HuH-7 (cell line): ENCODE measurements around the gene RAPH1.

Experiments
- DNase-seq: peaks from one replicate; pipeline ENCODE4 v3.0.0; 2011; ENCODE audit warnings: low spot score

The RAPH1 gene

DNA sequence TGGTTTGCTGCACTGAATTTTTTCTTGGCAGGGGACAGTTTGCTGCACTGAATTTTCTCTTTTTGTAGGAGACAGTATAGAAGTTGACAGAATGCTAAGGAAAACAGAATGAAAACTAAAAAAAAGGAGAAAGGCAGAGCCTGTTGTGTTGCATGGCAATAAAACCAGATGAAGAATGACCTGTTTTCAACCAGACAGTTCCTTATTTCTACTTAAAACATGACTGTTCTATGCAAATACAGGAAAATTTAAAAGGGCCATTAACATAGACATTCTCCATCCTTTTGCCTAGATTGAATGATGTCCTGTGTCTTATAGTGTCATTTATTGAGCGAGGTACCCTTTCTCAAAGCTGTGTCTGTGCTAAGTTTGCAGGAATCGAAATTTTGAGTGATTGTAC, 173.6 kb downstream of the RAPH1 start:
- DNase-seq = no peak

DNA sequence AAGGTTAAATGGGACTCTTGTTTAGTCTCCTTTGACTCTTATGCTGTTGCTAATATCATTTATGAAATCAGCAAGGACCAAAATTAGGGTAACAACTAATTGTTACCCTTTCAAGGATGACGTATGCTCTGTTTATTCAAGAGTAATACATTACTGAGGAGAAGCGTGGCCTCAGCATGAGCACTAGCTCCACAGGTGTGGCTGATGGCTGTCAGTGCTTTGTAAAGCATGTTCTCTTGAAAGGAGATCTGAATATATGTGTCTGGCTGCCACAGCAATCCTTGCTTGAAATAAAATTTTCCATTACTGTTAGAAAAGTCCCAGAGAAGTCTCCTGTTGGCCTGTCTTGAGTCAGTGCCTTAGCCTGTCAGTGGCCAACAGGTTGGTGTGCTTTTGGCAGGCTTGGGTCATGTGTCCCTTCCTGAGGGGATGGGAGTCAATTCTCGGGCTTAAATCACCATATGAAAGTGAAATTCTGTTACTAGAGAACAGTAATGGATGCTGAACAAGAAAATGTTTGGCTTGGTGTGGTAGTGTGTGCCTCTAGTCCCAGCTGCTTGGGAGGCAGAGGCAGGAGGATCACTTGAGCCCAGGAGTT, 174.2 kb downstream of the RAPH1 start:
- DNase-seq = no peak

DNA sequence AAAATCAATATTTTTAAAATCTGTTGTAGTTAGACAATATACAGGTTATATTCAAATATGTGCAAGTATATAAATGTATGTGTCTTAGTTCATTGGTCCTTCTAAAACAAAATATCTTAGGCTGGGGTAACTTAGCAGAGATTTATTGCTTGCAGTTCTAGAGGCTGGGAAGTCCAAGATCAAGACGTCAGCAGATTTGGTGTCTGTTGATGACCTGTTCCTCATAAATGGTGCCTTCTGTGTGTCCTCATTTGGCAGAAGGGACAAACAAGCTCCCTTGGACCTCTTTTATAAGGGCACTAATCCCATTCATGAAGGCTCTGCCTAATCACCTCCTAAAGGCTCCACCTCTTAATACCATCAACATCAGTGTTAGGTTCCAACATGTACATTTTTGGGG, 175.7 kb downstream of the RAPH1 start:
- no peak for DNase-seq

DNA sequence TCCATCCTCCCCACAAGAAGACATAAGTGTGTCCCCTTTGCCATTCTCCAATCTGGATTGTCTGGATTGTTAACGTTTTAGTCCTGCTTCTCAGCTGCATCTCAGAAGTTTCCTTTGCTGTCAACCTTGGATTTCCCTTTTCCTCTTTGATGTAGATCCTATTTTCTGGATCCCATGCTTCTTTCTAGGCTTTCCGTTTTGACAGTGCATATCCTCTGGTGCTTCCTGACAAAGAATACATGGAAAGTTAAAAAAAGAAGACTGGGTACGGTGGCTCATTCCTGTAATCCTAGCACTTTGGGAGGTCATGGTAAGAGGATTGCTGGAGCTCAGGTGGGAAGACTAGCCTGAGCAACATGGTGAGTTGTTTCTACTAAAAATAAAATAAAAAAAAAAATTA, 180.1 kb downstream of the RAPH1 start:
- DNase-seq = no peak

DNA sequence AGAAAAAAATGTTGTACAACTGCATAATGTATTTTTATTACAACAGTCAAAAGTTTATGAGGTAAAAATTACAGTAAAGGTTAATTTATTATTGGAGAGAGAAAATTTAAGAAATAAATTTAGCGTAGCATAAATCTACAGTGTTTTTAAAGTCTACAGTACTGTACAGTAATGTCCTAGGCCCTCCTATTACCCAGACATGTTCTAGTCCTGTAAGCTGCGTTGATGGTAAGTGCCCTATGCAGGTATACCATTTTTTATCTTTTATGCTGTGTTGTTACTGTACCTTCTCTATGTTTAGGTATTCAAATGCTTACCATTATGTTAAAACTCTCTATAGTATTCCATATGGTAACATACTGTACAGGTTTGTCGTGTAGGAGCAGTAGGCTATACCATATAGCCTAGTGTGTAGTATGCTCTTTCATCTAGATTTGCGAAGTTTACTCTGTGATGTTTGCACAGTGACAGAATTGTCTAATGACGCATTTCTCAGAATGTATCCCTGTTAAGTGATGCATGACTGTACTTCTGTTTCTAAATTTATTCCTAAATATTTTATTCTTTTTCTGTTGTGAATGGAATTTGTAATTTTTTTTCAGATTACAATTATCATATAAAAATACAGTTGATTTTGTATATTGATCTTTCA, 182.4 kb downstream of the RAPH1 start:
- DNase-seq = no peak

DNA sequence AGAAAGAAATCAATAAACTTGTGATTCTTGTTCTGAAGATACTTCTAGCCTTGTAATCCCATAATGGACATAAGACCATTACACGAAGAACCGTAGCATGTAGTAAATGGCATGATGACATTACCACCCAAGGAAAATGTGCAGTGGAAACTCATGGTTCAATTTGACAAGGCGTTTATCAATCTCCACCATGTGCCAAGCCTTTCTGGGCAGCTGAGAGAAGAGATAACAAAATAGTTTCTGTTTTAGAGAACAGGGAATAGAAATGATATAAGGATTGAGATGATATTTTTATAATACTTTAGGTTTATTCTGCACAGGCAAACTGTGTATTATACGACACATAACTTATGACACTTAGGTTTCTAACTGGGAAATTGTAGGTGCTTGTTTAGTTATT, 187.7 kb downstream of the RAPH1 start:
- no peak for DNase-seq

DNA sequence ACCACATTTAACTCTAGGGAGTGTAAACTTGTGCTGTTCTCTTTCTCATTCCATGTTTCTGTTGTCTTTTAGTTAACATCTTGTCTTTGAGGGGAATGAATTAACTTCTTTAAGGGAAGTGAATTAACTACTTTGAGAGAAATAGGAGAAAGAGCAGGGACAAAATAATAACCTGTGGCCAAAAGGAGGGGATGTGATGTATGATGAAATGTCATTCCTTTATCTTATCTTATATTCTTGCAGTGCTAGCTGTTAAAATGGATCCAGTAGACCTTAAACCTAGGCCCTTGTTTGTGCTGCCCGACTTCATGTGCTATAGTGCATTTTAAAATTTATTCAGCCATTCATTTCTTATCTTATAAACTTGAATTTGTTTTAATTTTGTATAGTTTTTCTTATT, 188.5 kb downstream of the RAPH1 start:
- no peak for DNase-seq

DNA sequence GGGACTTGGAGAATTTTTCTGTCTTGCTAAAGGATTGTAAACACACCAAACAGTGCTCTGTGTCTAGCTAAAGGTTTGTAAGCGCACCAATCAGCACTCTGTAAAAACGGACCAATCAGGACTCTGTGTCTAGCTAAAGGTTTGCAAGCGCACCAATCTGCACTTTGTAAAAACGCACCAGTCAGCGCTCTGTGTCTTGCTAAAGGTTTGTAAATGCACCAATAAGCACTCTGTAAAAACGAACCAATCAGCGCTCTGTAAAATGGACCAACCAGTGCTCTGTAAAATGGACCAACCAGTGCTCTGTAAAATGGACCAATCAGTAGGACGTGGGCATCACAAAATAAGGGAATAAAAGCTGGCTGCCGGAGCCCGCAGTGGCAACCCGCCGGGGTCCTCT, 190.4 kb downstream of the RAPH1 start:
- DNase-seq = no peak
